Hematopoietic multipotent progenitor cell treated with erythropoietin and hydrocortisone succinate and interleukin-3 and kit ligand, for 15 days (in vitro differentiated cells): ENCODE data around the gene GPAT2.
A peak's percentile ranks its signal among the peaks of the same experiment; 100 is the strongest.
"Not testable (repeated sequence)": the region's sequence is repeated elsewhere in the genome, so short reads cannot be mapped to it uniquely, and the experiment has no call there.

Experiments used
- DNase-seq: peaks from one replicate; pipeline ENCODE4 v3.0.0-alpha.2; 2015; ENCODE audit warnings: low spot score

Gene GPAT2

DNA sequence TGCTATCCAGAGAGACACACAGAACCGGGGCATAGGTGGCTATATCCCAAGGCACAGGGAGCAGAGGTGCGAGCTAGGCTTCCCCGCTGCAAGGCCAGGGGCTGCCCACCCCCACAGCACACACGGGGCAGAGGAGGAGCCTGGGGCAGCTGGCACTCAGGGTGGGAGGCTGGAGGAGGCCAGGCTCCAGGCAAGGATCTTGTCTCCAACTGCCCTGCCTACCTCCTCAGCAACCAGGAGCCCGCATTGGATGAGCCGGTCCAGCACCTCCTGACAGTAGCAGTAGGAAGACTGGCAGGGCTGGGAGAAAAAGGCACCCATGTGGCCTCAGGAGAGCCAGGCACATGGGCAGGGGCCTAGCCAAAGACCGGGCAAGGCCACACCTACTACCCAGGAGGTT, 11.0 kb downstream of the GPAT2 start:
- not testable (repeated sequence) for DNase-seq

DNA sequence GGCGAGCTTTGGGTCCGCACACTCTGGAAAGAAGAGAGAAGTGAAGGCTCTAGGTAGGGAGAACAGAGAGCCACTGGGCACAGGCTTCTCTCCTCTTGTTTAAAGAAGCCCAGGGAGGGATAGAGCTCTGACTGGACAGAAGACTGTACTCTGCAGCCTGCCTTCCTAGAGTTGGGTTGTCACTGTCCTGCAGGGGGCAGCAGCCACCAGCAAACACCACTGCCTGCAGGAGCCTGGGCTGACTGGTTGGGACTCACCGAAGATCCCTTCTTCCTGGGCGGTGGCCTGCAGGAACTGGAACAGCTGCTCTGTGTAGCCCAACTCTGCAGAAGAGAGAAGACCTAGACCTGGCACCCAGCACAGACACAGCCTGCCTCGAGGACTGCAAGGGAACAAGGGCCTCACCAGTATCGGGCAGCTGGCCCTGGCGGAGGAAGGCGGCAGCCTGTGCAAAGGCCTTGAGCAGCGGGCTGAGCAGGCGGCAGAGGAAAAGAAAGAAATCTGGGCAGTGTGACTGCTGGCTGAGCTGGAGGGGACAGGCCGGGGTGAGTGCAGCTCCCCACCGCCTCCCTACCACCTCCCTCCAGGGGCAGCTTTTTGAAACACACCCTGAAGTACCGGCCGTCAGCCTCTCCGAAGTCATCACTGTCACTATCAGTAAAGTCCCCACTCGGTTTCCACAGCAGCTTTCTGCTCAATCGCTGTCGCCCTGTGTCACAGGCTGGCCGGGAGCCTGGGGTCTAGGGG, 11.8 kb downstream of the GPAT2 start:
- peak; percentile 66 for DNase-seq

- not testable (repeated sequence) for DNase-seq
Measured at GRCh38 chr2:96022126-96022525, 12.6 kb downstream of the GPAT2 start.

DNA sequence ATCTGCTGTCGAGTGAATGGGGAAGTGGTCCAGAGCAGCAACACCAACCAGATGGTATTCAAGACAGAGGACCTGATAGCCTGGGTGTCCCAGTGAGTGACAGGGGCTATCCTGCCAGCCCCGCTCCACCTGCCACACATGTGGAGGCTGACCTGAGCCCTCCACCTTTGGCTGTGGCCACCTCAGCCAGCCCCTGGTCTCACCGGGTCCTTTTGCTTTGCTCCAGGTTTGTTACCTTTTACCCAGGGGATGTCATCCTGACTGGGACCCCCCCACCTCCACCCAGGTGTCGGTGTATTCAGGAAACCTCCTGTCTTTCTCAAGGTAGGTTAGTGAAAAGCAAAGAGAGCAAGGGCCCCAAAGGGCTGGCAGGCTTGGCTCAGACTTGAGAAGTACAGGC, 13.6 kb downstream of the GPAT2 start:
- not testable (repeated sequence) for DNase-seq

- not testable (repeated sequence) for DNase-seq
Measured at GRCh38 chr2:96019909-96020590, 14.7 kb downstream of the GPAT2 start.

DNA sequence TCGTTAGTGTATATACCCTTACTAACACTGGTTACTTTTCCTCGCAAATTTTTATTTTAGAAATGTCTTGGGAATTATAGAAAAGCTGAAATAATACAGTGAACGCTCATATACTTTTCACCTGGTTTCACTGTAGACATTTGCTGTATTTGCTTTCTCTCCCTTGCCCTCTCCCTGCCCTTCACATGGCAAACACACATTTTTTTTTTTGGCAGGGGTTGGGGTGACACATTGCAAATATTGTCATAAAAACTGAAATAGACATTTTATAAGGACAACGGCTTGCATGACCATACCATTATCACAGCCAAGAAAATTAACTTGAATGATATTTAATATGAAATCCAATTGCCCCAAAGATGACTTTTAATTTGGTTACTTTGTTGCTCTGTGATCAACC, 18.4 kb downstream of the GPAT2 start:
- DNase-seq = not testable (repeated sequence)

- DNase-seq = not testable (repeated sequence)
Measured at GRCh38 chr2:96012792-96013264, 21.9 kb downstream of the GPAT2 start.

DNA sequence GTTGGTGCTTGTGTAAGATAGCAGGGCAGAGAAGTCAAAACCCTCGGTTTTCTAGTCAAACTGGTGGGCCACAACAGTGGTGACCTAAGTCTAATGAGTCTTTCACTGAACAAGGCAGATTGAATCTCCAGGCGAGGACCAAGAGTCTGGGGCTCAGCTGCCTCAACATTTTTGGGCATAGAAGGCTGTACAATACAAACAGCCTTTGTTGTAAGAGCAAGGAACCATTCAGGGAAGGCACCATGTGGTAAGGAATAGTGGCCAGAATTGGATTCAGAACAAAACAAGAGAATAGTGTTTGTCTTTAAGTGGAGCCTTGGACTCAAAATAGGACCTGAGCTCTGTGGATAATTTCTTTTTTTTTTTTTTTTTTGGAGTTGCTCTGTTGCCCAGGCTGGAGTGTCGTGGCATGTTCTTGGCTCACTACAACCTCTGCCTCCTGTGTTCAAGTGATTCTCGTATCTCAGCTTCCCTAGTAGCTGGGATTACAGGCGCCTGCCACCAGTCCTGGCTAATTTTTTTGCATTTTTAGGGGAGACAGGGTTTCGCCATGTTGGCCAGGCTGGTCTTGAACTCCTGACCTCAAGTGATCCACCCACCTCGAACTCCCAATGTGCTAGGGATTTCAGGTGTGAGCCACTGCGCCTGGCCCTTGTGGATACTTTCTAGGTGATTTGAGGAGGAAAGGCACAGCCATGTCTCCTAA, 22.5 kb downstream of the GPAT2 start:
- DNase-seq = not testable (repeated sequence)

DNA sequence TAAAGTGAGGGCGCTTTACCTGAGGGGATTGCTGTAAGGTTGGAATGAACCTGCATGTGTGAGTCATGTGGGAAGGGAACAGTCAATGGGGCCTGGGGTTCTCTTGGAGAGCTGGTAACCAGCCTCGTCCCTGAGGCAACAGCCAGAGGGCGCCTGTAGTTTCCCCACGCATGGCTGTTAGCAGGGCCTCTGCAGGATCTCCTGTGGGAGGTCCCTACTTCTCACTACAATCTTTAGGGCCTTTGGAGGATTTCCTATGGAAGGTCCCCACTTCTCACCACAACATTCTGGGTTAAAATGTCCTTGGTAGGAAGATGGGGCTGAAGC, 23.6 kb downstream of the GPAT2 start:
- DNase-seq = peak; percentile 6

GRCh38 chr2:96010320-96011128, 24.2 kb downstream of the GPAT2 start:
- DNase-seq = peak; percentile 85

- not testable (repeated sequence) for DNase-seq
Measured at GRCh38 chr2:96009833-96010232, 24.9 kb downstream of the GPAT2 start.

DNA sequence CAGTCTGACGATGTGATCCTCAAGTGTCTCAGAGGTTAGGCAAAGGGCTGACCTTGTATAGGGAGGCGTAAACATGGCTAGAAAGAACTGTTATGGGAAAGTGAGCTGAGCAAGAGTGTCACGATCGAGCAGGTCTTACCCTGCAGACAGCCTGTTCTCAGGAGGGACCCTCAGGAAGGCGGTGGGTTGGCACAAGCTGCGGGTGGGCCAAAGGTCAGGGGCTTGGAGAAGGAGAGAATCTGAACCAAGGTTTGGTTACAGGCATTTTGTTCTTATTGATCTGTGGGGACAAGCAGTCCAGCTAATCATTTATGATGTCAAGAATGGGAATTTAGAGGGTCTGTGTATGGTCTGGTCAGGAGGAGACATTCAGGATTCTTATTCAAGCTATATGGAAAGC, 26.7 kb downstream of the GPAT2 start:
- not testable (repeated sequence) for DNase-seq

GRCh38 chr2:96006248-96006647, 28.5 kb downstream of the GPAT2 start:
- DNase-seq = not testable (repeated sequence)

GRCh38 chr2:95992520-95993272, 42.0 kb downstream of the GPAT2 start:
- DNase-seq = peak; percentile 52

GRCh38 chr2:95992102-95992501, 42.6 kb downstream of the GPAT2 start:
- DNase-seq = not testable (repeated sequence)

GRCh38 chr2:95991351-95992094, 43.2 kb downstream of the GPAT2 start, which contains the start of gene ANKRD36C:
TSS of gene ANKRD36C (minus strand) at chr2:95991824. CDS start at chr2:95991708, 116 bp downstream.
- peak; percentile 7 for DNase-seq

GRCh38 chr2:95990884-95991283, 43.8 kb downstream of the GPAT2 start:
- DNase-seq = not testable (repeated sequence)
